ENCODE results near the gene ZDHHC17.

- TF ChIP-seq GATA3 (IDR thresholded peaks at IDR 0.05; ENCODE audit: low read depth, low read length), result no peak
- no peak for TF ChIP-seq GATA2 (IDR thresholded peaks at IDR 0.05; ENCODE audit: low read depth, low read length)
These were observed 119.2 kb downstream of the ZDHHC17 start for GRCh38 chr12:76883151-76883550.

Data from SH-SY5Y (cell line).